Breast epithelium (tissue), 3 donors: ENCODE measurements around the gene EPB41L2.

Experiments
- POLR2A ChIP-seq: fragments of 450-650 bp; IDR thresholded peaks from one replicate; pipeline ENCODE4 v1.6.1; 2016; ENCODE audit warnings: antibody characterized with exemption, mild to moderate bottlenecking, moderate library complexity
- POLR2AphosphoS5 ChIP-seq, 3 donors: sonication (generic); formaldehyde crosslinking; IDR thresholded peaks; one replicate each; pipeline ENCODE4 v1.6.1; 2017; ENCODE audit warnings: antibody characterized with exemption in 3 of 3
- TF ChIP-seq, protein P1 (sequence below), 3 donors: fragments of 450-650 bp; IDR thresholded peaks; one replicate each; pipeline ENCODE4 v1.5.1; 2016 to 2017; ENCODE audit warnings: antibody characterized with exemption in 3 of 3, mild to moderate bottlenecking in 3 of 3, moderate library complexity in 3 of 3

DNA sequence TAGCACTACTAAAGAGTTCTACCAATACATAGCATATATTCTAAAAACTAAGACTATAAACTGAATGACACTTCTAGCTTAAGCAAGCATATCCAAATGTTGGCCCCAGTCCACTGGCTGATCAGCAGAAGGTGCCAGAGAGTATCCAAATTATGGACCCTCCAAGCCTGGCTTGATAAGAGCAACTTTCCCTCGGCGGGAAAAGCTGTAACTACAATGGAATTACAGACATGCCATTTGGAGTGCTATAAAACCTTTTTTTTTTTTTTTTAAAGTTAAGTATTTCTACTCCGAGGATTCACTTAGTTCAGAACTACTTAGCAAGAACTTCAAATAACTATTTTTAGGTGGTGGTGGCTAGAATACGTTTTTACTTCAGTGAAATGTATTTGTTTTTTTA is 94.6 kb downstream of the EPB41L2 start:
- TF ChIP-seq, protein P1, sequence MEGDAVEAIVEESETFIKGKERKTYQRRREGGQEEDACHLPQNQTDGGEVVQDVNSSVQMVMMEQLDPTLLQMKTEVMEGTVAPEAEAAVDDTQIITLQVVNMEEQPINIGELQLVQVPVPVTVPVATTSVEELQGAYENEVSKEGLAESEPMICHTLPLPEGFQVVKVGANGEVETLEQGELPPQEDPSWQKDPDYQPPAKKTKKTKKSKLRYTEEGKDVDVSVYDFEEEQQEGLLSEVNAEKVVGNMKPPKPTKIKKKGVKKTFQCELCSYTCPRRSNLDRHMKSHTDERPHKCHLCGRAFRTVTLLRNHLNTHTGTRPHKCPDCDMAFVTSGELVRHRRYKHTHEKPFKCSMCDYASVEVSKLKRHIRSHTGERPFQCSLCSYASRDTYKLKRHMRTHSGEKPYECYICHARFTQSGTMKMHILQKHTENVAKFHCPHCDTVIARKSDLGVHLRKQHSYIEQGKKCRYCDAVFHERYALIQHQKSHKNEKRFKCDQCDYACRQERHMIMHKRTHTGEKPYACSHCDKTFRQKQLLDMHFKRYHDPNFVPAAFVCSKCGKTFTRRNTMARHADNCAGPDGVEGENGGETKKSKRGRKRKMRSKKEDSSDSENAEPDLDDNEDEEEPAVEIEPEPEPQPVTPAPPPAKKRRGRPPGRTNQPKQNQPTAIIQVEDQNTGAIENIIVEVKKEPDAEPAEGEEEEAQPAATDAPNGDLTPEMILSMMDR (IDR thresholded peaks at IDR 0.05) = no peak
- TF ChIP-seq POLR2A (no peak), POLR2AphosphoS5 (IDR thresholded peaks at IDR 0.05) (no peak)
